ENCODE results near the gene SRPK2. TPM values are rescaled to one million over a fixed set of nuclear protein-coding genes. Genes with fewer than 3 reads are reported as not detected.

Gene SRPK2
- total and polyA plus RNA-seq, 2 of the 8 experiments (the other 6 are each of a cell fraction or from before 2014, with no cell fraction given) = 10.0 to 47.1 TPM

DNA sequence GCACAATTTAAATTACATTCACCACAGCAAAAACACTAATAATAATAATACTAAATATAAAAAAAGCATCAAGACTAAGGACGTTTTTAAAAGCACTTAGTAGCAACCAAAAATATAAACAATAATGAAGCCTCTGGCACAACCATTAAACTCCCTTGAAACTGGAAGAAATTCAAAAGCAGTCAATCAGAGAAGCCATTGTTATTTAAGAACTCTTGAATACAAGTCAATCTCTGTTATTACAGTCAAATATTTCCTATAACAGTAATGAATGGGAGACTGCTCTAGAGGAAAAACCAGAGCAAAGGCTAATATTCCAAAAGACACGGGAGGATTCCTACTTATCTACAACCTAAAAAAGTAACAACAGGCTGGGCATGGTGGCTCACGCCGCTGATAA, 210.5 kb downstream of the SRPK2 start:
- Histone ChIP-seq H4K8ac (ENCODE audit: extremely low read depth, insufficient read depth, low read length) (no peak overlapping the region), H3K4me3 (ENCODE audit: extremely low read depth in 1 of 4, insufficient read depth in 2 of 4, low read depth in 3 of 4, low read length in 4 of 4) (no peak overlapping the region), H3K27me3 (replicated peaks in 1 of 4; ENCODE audit: control insufficient read depth in 3 of 4, extremely low read depth in 1 of 4, insufficient read depth in 3 of 4, low read length in 3 of 4) (no peaks in the 10 kb centered on the region), H4K91ac (replicated peaks; ENCODE audit: insufficient read length, low read length) (no peak overlapping the region), H4K5ac (ENCODE audit: insufficient read length, low read depth, low read length) (no peak overlapping the region), H3K23ac (ENCODE audit: insufficient read length) (no peak overlapping the region), H2BK12ac (ENCODE audit: low read depth, low read length) (no peak overlapping the region), H4K20me1 (replicated peaks in 1 of 2; ENCODE audit: control insufficient read depth in 1 of 2, insufficient read depth in 2 of 2, low read length in 2 of 2) (peaks cover 0 to 6% of the 10 kb centered on the region in 2 experiments), H3K27ac (ENCODE audit: low read depth, low read length) (no peak overlapping the region), H3K56ac (replicated peaks; ENCODE audit: insufficient read length, low read depth, low read length) (no peak overlapping the region), H2AK5ac (ENCODE audit: low read depth, low read length) (no peak overlapping the region), H3K4me2 (ENCODE audit: insufficient read depth in 1 of 2, low read depth in 2 of 2, low read length in 2 of 2) (no peak overlapping the region), H3K18ac (ENCODE audit: extremely low read depth, low read length) (no peak overlapping the region), H2BK20ac (ENCODE audit: low read length) (no peak overlapping the region), H3K4ac (replicated peaks; ENCODE audit: insufficient read length, low read depth, low read length) (no peak overlapping the region), H3K36me3 (ENCODE audit: control insufficient read depth in 2 of 4, insufficient read depth in 4 of 4, low read length in 3 of 4) (no peaks in the 10 kb centered on the region), H2BK5ac (ENCODE audit: low read depth, low read length) (no peak overlapping the region), H3K9me3 (ENCODE audit: insufficient read depth in 2 of 2, low read depth in 1 of 2, low read length in 1 of 2) (0 out of 4 replicates have a peak, but pooled peaks cover 0 to 2% of the 10 kb centered on the region in 2 experiments), H2BK120ac (replicated peaks; ENCODE audit: low read depth, low read length) (no peak overlapping the region), H2BK15ac (ENCODE audit: low read length) (no peak overlapping the region), H3K4me1 (replicated peaks in 1 of 4; ENCODE audit: control insufficient read depth in 3 of 4, insufficient read depth in 4 of 4, low read length in 3 of 4) (peaks cover 0 to 4% (median 0%) of the 10 kb centered on the region in 4 experiments; a peak in 2 of 7 replicates), H3K79me1 (ENCODE audit: low read depth, low read length) (0 out of 2 replicates have a peak, but pooled peaks cover 2% of the 10 kb centered on the region), H3K9ac (replicated peaks in 1 of 4; ENCODE audit: extremely low read depth in 1 of 4, low read depth in 3 of 4, low read length in 3 of 4) (no peak overlapping the region), H2AFZ (ENCODE audit: low read length) (no peak overlapping the region), H3K14ac (ENCODE audit: insufficient read length) (no peak overlapping the region), H3K23me2 (ENCODE audit: low read depth, low read length) (no peaks in the 10 kb centered on the region), H3K79me2 (ENCODE audit: control insufficient read depth in 1 of 2, insufficient read depth in 2 of 2, low read length in 2 of 2) (peaks cover 0 to 10% of the 10 kb centered on the region in 2 experiments; a peak in 2 of 4 replicates)
- CTCF ChIA-PET (ENCODE audit: partially characterized antibody) = no interaction called here
- no peak for FAIRE-seq
- POLR2A ChIA-PET (ENCODE audit: partially characterized antibody) = interaction anchor here (0.6 to 1.6 kb wide), 2 partner anchors 10 to 13 kb away, joined by 3 to 5 read pairs; no protein-coding TSS in a partner anchor
- DNase-seq (ENCODE audit: low read depth in 1 of 2, low spot score in 2 of 2) = no peak
- WGBS, 2 experiments (ENCODE audit: extremely low coverage in 1 of 2, insufficient coverage in 1 of 2, insufficient read length in 1 of 2, insufficient replicate concordance in 2 of 2, low coverage in 1 of 2, low lambda C conversion rate in 2 of 2, missing lambda C conversion rate in 1 of 2) = 76% methylated on average over 4 of the region's 4 CpGs; no CpG with 5 or more reads in 1 of the 2 experiments
- TF ChIP-seq SP1 (IDR thresholded peaks at IDR 0.05; ENCODE audit: low read depth, low read length) (no peak), KDM5A (IDR thresholded peaks at IDR 0.05; ENCODE audit: low read length) (no peak), KDM4A (IDR thresholded peaks at IDR 0.05; ENCODE audit: low read depth, low read length, severe bottlenecking) (no peak), JUND (IDR thresholded peaks at IDR 0.05; ENCODE audit: low read length) (no peak), JUN (IDR thresholded peaks at IDR 0.05; ENCODE audit: low read depth, low read length) (no peak), HDAC6 (IDR thresholded peaks at IDR 0.05; ENCODE audit: low read depth, low read length) (no peak), RXRA (IDR thresholded peaks at IDR 0.05; ENCODE audit: insufficient read depth, low read depth, low read length) (no peak), GABPA (IDR thresholded peaks at IDR 0.05; ENCODE audit: borderline replicate concordance, insufficient read depth, low read length) (no peak), RBBP5 (IDR thresholded peaks at IDR 0.05; ENCODE audit: borderline replicate concordance, low read depth, low read length) (no peak)
- TF ChIP-seq, protein P1, sequence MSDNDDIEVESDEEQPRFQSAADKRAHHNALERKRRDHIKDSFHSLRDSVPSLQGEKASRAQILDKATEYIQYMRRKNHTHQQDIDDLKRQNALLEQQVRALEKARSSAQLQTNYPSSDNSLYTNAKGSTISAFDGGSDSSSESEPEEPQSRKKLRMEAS (IDR thresholded peaks at IDR 0.05) = no peak
- TF ChIP-seq, protein P2, sequence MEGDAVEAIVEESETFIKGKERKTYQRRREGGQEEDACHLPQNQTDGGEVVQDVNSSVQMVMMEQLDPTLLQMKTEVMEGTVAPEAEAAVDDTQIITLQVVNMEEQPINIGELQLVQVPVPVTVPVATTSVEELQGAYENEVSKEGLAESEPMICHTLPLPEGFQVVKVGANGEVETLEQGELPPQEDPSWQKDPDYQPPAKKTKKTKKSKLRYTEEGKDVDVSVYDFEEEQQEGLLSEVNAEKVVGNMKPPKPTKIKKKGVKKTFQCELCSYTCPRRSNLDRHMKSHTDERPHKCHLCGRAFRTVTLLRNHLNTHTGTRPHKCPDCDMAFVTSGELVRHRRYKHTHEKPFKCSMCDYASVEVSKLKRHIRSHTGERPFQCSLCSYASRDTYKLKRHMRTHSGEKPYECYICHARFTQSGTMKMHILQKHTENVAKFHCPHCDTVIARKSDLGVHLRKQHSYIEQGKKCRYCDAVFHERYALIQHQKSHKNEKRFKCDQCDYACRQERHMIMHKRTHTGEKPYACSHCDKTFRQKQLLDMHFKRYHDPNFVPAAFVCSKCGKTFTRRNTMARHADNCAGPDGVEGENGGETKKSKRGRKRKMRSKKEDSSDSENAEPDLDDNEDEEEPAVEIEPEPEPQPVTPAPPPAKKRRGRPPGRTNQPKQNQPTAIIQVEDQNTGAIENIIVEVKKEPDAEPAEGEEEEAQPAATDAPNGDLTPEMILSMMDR (IDR thresholded peaks at IDR 0.05; ENCODE audit: control extremely low read depth in 1 of 3, insufficient read depth in 1 of 3, low read depth in 1 of 3, low read length in 3 of 3) = no peak
